Body of pancreas (tissue), 4 donors: ENCODE data around the gene WNK2. TPM values are rescaled to one million over a fixed set of nuclear protein-coding genes. Genes with fewer than 3 reads are reported as not detected.

Experiments
- ATAC-seq: fragments of 150-250 bp; one replicate; pipeline ENCODE4 v1.9.1; 2016
- DNase-seq, 4 donors: peaks; one replicate each; pipeline ENCODE4 v3.0.0-alpha.2; 2019
- H3K27ac ChIP-seq, 4 donors: fragments of 200-600 bp; sonication (generic); 1 replicate in 3 of 4; 2 replicates in 1 of 4; pipeline versions ENCODE4 v1.5.1 to v1.6.1; 2016 to 2019; ENCODE audit warnings: mild to moderate bottlenecking in 1 of 4, mixed read lengths in 1 of 4, moderate library complexity in 1 of 4
- H3K27me3 ChIP-seq, 2 donors: fragments of 200-600 bp; sonication (generic); one replicate each; pipeline ENCODE4 v1.6.0; 2016; ENCODE audit warnings: mild to moderate bottlenecking in 1 of 2
- H3K36me3 ChIP-seq, 2 donors: fragments of 200-600 bp; sonication (generic); replicated peaks in 1 of 2; 2 replicates each; pipeline ENCODE4 v1.5.1; 2016; ENCODE audit warnings: low read depth in 2 of 2; ENCODE audit not compliant: insufficient read depth in 1 of 2
- H3K4me1 ChIP-seq: fragments of 200-600 bp; sonication (generic); one replicate; pipeline ENCODE4 v1.6.0; 2016
- H3K4me3 ChIP-seq, 2 donors: fragments of 200-600 bp; sonication (generic); 1 replicate in 1 of 2; 2 replicates in 1 of 2; pipeline ENCODE4 v1.5.1; 2016 to 2019
- H3K9me3 ChIP-seq, 3 donors: fragments of 200-600 bp; sonication (generic); 1 replicate in 2 of 3; 2 replicates in 1 of 3; pipeline ENCODE4 v1.5.1; 2016
- CTCF ChIP-seq, 7 experiments: fragments of 450-650 bp in 4 of 7; fragments of 200-600 bp in 3 of 7; sonication (generic) in 3 of 7; IDR thresholded peaks; one replicate each; pipeline ENCODE4 v1.5.1; 2016 to 2019; ENCODE audit warnings: antibody characterized with exemption in 7 of 7
- POLR2A ChIP-seq, 3 donors: fragments of 450-650 bp; IDR thresholded peaks; one replicate each; pipeline ENCODE4 v1.6.1; 2016; ENCODE audit warnings: antibody characterized with exemption in 3 of 3, mild to moderate bottlenecking in 2 of 3
- WGBS, 2 donors: methylation state at CpG; one replicate each; pipeline ENCODE4 v1.1.5; 2017; 5-methylcytosine and 5-hydroxymethylcytosine counted together
- intact Hi-C: fragments of 100-400 bp; cut with DNase I; formaldehyde crosslinking; loops from one replicate; pipeline ENCODE4 v1.15.1; 2023
- total RNA-seq, 2 donors: library from RNA; depleted of rRNA; stranded (reverse); fragments of >200 nt; gene quantifications; one replicate each; pipeline ENCODE4 v1.1.0, GENCODE V29; 2016

WNK2 gene
- total RNA-seq, 2 donors from 2014 or later: 85.4 to 173 TPM

- DNase-seq (peak in 1 of 4 donors; percentile 11), ATAC-seq (peak; percentile 10)
- no peaks in the 10 kb centered on the region for H3K9me3 ChIP-seq
- TF ChIP-seq POLR2A (IDR thresholded peaks at IDR 0.05) (no peak), CTCF (IDR thresholded peaks at IDR 0.05) (no peak)
- no peaks in the 10 kb centered on the region for H3K4me1 ChIP-seq
- no peak overlapping the region for H3K4me3 ChIP-seq
- H3K27ac ChIP-seq: no peak overlapping the region
- intact Hi-C loops: no loop called here
- 91 to 97% methylated on average over 6 to 30 of the region's 32 CpGs for WGBS, 2 donors
- H3K36me3 ChIP-seq: no peaks in the 10 kb centered on the region
- H3K27me3 ChIP-seq: no peaks in the 10 kb centered on the region
These were observed 105.2 kb downstream of the WNK2 start for GRCh38 chr9:93288891-93289883.

- TF ChIP-seq CTCF (IDR thresholded peaks at IDR 0.05): no peak
- no peak for TF ChIP-seq POLR2A (IDR thresholded peaks at IDR 0.05)
- Histone ChIP-seq H3K27me3 (no peaks in the 10 kb centered on the region), H3K27ac (no peak overlapping the region), H3K9me3 (no peaks in the 10 kb centered on the region), H3K36me3 (no peaks in the 10 kb centered on the region), H3K4me1 (peaks cover 14% of the 10 kb centered on the region), H3K4me3 (no peak overlapping the region)
- no peak for ATAC-seq
- intact Hi-C loops: no loop called here
- 84 to 90% methylated on average over 21 of the region's 21 CpGs for WGBS, 2 donors
- DNase-seq: no peak
These were observed 106.8 kb downstream of the WNK2 start for GRCh38 chr9:93290495-93291434.

- TF ChIP-seq POLR2A (IDR thresholded peaks at IDR 0.05): no peak
- TF ChIP-seq CTCF (IDR thresholded peaks at IDR 0.05): no peak
- no peak for DNase-seq
- Histone ChIP-seq H3K4me1 (peaks cover 14% of the 10 kb centered on the region), H3K36me3 (no peaks in the 10 kb centered on the region), H3K4me3 (no peak overlapping the region), H3K9me3 (no peaks in the 10 kb centered on the region), H3K27ac (no peak overlapping the region), H3K27me3 (no peaks in the 10 kb centered on the region)
- intact Hi-C loops: no loop called here
- 78 to 83% methylated on average over 17 to 19 of the region's 19 CpGs for WGBS, 2 donors
- ATAC-seq: no peak
These were observed 107.8 kb downstream of the WNK2 start for GRCh38 chr9:93291536-93292287.

GRCh38 chr9:93292288-93292615, 108.3 kb downstream of the WNK2 start:
- no peak for DNase-seq
- TF ChIP-seq POLR2A (IDR thresholded peaks at IDR 0.05) (no peak), CTCF (IDR thresholded peaks at IDR 0.05) (no peak)
- H3K27ac ChIP-seq: no peak overlapping the region
- intact Hi-C loops: no loop called here
- no peaks in the 10 kb centered on the region for H3K27me3 ChIP-seq
- H3K4me3 ChIP-seq: no peak overlapping the region
- H3K4me1 ChIP-seq: peaks cover 14% of the 10 kb centered on the region
- no peak for ATAC-seq
- no peaks in the 10 kb centered on the region for H3K9me3 ChIP-seq
- no peaks in the 10 kb centered on the region for H3K36me3 ChIP-seq
- WGBS, 2 donors: 84 to 87% methylated on average over 5 to 10 of the region's 10 CpGs
